COLO668 (cell line): Measurements from ENCODE around the gene EEF2.
A peak's percentile ranks its signal among the peaks of the same experiment; 100 is the strongest.

ENCODE experiments used
- DNase-seq: peaks from one replicate; lab custom pipeline; 2025; ENCODE audit not compliant: unreplicated experiment; lab: John Stamatoyannopoulos, UW

The EEF2 gene

DNA sequence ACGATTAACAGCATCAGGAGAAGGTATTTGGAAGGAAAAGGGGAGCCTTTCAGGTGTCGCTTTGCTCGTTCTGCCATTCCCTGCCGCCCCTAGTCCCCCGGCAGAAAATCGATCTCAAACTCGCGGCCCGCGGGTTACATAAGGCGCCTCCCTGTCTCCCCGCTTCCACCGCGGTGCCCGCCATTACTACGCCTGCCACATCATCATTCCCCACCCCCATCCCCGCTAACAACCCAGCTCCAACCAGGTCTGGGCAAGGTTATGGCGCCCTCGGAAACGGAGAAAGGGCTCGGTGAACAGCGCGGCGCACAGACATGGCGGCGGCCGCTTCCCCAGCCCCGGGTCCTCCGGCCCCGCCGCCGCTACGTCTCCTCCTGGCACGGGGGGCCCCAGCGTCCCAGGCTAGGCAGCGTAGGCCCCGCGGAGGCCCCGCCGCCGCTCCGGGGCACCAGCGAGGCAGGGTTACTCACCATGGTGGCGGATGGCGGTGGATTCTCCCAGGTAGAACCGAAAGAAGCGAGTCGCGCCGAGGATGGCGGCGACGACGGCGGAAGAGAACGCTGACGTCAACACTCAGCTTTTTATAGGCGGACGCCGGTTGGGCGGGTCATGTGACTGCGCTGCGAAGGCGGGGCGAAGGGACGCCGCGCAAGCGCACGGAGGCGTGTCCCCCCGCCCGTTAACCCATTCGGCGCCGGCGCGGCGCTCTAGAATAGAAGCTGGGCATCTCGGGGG is at the start of gene EEF2:
Gene EEF2 (minus strand): TSS at position 556 of the 735 bp plus-strand sequence. CDS start 83 bp downstream, at position 473.
- DNase-seq, result peak; percentile 93

DNA sequence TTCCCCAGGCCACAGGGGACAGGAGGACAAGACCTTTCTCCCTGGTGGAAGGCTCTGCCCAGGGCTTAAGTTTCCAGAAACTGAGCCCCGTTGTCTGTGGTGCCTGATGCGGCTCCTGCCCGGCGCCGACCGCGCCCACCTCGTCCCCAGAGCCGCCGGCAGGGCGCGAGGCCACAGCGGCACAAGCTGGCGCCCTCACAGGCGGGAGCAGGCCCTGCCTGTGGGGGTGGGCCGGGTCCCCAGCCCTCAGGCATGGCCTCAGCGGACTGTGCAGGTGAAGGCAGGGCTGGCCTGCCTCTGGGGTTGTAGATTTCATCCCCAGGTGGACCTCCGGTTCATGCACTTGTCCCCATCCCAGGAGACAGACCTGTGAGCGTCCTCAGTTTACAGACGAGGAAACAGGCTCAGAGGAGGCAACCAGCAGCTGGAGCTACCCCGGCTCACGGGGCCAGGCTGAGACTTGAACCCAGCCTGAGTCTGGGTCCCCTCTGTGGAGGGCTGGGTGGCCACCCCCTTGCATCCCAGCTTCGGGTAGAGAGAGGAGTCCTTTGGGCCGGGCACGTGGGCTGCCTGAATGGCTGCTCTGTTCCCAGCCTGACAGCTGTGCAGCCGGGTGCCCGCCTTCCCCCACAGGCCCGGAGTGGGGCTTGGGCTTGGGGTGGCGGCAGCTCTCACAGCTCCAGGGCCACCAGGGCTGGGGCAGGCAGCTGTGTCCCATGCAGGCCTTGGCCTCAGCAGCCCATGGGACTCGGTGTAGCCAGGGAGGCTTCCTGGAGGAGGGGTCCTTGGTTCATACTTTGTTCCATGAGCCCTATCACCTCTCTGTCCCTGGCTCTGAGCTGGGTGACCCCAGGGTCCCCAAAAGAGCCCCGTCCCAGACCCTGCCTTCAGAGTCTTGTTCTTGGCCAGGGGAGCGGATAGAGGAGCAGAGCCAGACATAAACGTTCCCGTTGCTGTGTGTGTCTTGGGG is 49.1 kb upstream of the EEF2 start:
- DNase-seq, result no peak

DNA sequence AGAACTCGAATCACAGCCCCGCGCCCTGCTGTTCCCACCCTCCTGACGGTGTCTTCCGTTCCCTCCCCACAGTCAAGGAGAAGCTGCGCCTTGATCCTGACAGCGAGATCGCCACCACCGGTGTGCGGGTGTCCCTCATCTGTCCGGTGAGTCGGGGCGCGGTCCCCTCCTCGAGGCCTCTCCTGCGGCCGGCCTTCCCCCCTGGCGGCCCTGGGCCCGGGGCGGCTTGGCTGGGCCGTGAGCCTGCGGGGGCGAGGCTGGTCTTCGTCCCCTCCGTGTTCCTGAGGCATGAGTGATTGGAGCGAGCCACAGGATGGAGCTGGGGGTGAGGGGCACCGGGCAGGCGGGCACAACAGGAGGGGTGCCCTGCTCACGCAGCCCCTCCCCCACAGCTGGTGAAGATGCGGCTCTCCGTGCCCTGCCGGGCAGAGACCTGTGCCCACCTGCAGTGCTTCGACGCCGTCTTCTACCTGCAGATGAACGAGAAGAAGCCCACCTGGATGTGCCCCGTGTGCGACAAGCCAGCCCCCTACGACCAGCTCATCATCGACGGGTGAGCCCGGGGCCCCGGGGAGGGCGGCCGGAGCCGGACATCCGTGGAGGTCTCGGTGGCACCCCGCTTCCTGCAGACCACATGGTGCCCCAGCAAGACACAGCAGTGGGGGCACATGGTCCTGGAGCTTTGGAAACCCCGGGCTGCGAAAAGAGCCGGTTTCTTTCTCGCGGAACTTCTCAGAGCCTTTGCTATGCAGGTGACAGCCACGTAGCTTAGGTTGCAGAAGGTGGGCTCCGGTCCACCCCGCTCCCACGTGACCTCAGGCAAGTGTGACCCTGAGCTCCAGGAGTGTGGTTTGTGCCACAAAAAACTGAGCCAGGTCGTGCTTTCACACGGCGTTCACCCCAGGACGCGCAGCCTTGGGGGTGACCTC is 48.0 kb upstream of the EEF2 start:
- no peak for DNase-seq

- DNase-seq, result no peak
Measured at GRCh38 chr19:4032436-4032835, 47.2 kb upstream of the EEF2 start.

DNA sequence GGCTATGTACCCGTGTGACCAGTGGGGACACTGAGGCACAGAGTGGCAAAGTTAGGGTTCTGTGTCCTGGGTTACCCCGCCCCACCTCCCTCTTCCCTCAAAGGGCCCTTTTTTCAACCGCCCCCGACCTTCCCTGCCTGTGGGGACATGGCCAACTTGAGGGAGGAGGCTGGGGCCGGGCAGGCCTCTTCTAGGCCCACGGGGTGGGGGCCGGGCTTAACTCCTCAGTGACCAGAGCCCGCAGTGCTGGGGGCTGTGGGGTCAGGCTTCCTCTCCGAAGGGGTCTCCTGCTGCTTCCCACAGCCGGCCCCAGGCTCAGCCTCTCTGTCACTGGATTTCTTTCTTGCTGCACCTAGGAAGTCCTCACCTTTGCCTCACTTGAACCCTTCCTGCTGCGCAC is 46.2 kb upstream of the EEF2 start:
- DNase-seq, result no peak

- DNase-seq, result no peak
Measured at GRCh38 chr19:4030981-4031380, 45.7 kb upstream of the EEF2 start.

GRCh38 chr19:4030552-4030951 is 45.3 kb upstream of the EEF2 start:
- no peak for DNase-seq

- no peak for DNase-seq
Measured at GRCh38 chr19:4029247-4029614, 44.0 kb upstream of the EEF2 start.

GRCh38 chr19:4028334-4029246 is 43.3 kb upstream of the EEF2 start:
- DNase-seq, result no peak

- no peak for DNase-seq
Measured at GRCh38 chr19:4027146-4027545, 41.9 kb upstream of the EEF2 start.

GRCh38 chr19:4025317-4025716 is 40.1 kb upstream of the EEF2 start:
- no peak for DNase-seq

DNA sequence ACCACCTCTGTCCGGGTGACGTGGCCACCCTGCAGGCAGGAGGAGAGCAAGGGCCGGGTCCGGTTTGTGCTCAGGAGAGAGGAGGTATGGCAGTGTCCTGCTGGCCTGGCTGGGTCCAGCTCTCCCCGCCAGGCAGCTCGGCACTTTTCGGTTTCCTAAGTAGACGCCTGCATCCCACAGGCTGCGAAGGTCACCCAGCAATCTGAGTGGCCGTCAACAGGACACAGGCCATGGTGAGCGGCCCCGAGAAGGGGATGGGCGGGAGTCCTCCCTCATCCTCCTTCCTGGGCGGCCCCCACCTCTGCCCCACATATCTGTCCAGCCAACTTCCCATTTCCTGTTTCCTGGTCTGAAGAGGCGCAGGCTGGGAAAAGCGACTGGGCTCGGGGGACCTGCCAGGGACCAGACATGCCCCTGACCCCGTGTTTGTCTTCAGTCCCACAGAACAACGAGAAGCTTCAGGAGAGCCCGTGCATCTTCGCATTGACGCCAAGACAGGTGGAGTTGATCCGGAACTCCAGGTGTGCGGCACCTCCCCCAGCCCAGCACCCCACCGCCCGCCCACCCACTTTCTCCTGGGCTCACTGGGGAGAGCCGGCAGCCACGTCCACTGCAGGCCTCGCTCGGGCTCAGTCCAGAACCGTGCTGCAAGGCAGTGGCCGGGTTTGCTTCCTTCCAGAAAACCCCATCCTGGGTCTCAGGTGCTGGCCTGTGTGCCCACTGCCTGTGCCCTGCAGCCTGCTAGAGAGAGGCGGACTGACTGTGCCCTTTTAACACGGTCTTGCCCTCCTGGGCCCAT is 38.5 kb upstream of the EEF2 start:
- DNase-seq, result no peak

DNA sequence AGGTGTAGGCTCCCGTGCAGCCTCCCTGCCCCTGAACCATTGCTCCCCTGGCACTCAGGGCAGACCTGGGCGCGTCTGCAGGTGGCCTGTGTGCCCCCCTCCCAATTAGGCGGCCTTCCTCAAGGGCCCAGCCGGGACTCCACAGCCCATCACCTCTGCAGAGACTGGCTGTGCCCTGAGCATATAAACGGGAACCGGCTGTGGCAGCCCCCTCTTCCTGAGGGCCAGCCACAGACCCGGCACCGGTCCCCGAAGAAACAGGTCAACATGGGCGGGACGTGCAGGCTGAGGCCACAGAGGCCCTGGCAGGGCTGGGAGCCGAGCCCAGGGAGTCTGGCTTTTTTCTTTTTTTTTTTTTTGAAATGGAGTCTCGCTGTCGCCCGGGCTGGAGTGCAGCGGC is 34.3 kb upstream of the EEF2 start:
- no peak for DNase-seq

DNA sequence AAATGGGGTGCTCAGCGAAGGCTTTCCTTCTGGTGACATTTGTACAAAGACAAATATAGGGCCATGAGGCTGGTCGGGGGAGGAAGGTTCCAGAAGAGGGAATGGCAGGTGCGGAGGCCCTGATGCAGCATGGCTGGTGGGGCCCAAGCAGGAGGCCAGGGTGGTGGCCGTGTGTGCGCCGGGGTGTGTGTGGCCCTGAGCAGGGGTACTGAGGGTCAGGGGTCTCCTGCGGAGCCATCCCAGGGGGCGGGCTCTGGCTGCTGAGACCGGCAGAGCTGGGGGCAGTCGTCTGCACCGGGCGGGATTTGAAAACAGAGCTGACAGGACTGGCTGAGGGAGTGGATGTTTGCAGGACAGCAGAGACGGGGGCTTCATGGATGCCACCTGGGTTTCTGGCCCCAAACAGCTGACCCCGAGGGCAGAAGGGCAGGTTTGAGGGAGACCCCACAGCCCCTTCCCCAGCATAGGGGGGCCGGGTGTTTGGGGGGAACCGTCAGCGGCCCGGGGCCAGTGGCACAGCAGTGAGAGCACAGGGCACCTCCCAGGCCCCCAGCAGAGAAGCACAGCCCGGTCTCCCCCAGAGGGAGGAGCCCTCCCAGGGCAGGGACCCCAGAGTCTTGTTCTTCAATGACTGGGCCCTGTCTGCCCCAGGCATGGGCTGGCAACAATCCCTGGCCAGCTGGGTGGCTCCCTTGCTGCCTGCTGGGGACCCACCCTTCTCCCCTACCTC is 33.7 kb upstream of the EEF2 start:
- DNase-seq, result no peak

- no peak for DNase-seq
Measured at GRCh38 chr19:4018140-4018613, 32.9 kb upstream of the EEF2 start.

GRCh38 chr19:4016903-4017638 is 31.8 kb upstream of the EEF2 start:
- DNase-seq, result no peak

DNA sequence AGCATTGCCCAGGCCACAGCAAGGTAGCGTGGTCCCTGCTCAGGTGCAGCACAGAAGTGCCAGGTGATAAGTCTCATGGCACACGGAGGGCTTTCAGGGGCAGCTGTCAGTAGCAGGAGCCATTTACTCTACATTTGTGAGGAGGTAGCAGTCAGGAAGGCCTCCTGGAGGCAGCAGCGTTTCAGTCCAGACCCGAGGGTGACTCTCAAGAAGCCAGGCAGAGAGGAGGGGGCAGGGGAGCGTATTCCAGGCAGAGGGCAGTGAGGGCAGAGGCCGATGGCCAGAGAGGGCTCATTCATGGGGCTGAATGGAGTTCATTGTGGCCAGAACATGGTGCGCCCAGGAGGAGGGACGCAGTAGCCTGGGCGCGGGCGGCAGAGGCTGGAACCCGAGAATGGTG is 31.2 kb upstream of the EEF2 start:
- no peak for DNase-seq
